ENCODE measurements around the gene CADM2. TPM values are rescaled to one million over a fixed set of nuclear protein-coding genes. Genes with fewer than 3 reads are reported as not detected.

Gene CADM2
- total and polyA plus RNA-seq, 2 experiments from 2014 or later: 13.3 to 47.5 TPM

GRCh38 chr3:85258326-85258725, 299.5 kb downstream of the CADM2 start (continued):
- no peak for TF ChIP-seq JUNB (IDR thresholded peaks at IDR 0.05; ENCODE audit: unreplicated experiment)
- TF ChIP-seq EZH2phosphoT487 (IDR thresholded peaks at IDR 0.05; ENCODE audit: unreplicated experiment): no peak

- H3K79me2 ChIP-seq (replicated peaks; ENCODE audit: insufficient read depth): no peaks in the 10 kb centered on the region
- no peaks in the 10 kb centered on the region for H3K36me3 ChIP-seq (ENCODE audit: insufficient read depth)
- H3K4me1 ChIP-seq (ENCODE audit: insufficient read depth): no peaks in the 10 kb centered on the region
- ATAC-seq (no peak), DNase-seq (ENCODE audit: low spot score) (no peak)
- TF ChIP-seq ZNF331 (CRISPR knock-in tag; IDR thresholded peaks at IDR 0.05; ENCODE audit: low read depth): no peak
- TF ChIP-seq ETS1 (IDR thresholded peaks at IDR 0.05): no peak
- TF ChIP-seq REST (IDR thresholded peaks at IDR 0.05; ENCODE audit: unreplicated experiment): no peak
- TF ChIP-seq ZNF462 (CRISPR knock-in tag; IDR thresholded peaks at IDR 0.05): no peak
- TF ChIP-seq JUNB (IDR thresholded peaks at IDR 0.05; ENCODE audit: unreplicated experiment): no peak
- no peak for TF ChIP-seq EZH2phosphoT487 (IDR thresholded peaks at IDR 0.05; ENCODE audit: unreplicated experiment)
- no peak for TF ChIP-seq EZH2 (IDR thresholded peaks at IDR 0.05; ENCODE audit: low read depth, unreplicated experiment)
- no peak for TF ChIP-seq POLR2AphosphoS5 (IDR thresholded peaks at IDR 0.05; ENCODE audit: low read depth)
- no peak for TF ChIP-seq NANOG (IDR thresholded peaks at IDR 0.05; ENCODE audit: borderline replicate concordance)
- no peak for TF ChIP-seq ZNF114 (CRISPR knock-in tag; IDR thresholded peaks at IDR 0.05)
- no peak for TF ChIP-seq CTCF (conservative IDR thresholded peaks at IDR 0.05; ENCODE audit: low read depth in 2 of 2)
- no peak for TF ChIP-seq STAT1 (IDR thresholded peaks at IDR 0.05; ENCODE audit: unreplicated experiment)
- no peak for TF ChIP-seq CREB1 (CRISPR knock-in tag; IDR thresholded peaks at IDR 0.05; ENCODE audit: low read depth)
- H3K4me3 ChIP-seq: no peak overlapping the region
- Mint-ChIP-seq H3K4me1 (peaks cover 19% of the 10 kb centered on the region), H3K4me3 (no peak overlapping the region), H3K9me3 (no peaks in the 10 kb centered on the region), H3K36me3 (ENCODE audit: low read depth) (no peaks in the 10 kb centered on the region), H3K27me3 (ENCODE audit: insufficient read depth, low read depth, poor library complexity) (peaks cover 3% of the 10 kb centered on the region), H3K27ac (no peak overlapping the region)
- no peak overlapping the region for H3K4me2 ChIP-seq
- H2AFZ ChIP-seq: no peak overlapping the region
- no peaks in the 10 kb centered on the region for H3K27me3 ChIP-seq (ENCODE audit: insufficient read depth)
- no peaks in the 10 kb centered on the region for H3K9me2 ChIP-seq (ENCODE audit: insufficient read depth)
- no peak overlapping the region for H3K27ac ChIP-seq (ENCODE audit: low read depth)
- no peaks in the 10 kb centered on the region for H4K20me1 ChIP-seq (replicated peaks; ENCODE audit: insufficient read depth)
- H3F3A ChIP-seq (replicated peaks; ENCODE audit: low read depth): no peaks in the 10 kb centered on the region
These were observed 300.0 kb downstream of the CADM2 start for GRCh38 chr3:85258819-85259218.
